GM18508 (cell line): ENCODE data around the gene ORC3.
"Not testable (repeated sequence)": the region's sequence is repeated elsewhere in the genome, so short reads cannot be mapped to it uniquely, and the experiment has no call there.

Experiments used
- ATAC-seq: cut with Tn5 transposase; IDR thresholded peaks from one replicate; pipeline ENCODE4 v1.9.1; 2021; ENCODE audit warnings: moderate number of reproducible peaks; ENCODE audit not compliant: insufficient read depth, unreplicated experiment

The ORC3 gene

DNA sequence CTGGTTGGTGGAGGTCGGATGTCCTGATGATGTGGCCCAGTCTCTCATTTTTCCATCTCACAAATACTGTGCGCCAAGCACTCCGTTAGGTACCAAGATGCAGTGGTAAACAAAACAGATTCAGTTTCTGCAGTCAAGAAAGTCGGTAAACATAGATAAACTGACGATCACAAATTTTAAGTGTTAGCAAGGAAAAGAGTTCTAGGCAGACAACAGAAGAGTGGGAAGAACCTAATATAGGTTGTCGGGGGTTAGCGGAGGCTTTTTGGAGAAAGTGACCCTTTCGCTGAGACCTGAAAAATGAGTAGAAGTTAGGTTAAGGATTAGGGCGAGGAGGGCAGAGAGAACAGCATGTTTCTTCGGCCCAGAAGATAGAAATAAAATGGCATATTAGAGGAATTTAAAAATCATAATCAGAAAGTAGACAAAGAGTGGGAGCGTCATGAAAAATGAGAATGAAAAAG is 514 bp downstream of the ORC3 start:
- ATAC-seq: no peak

DNA sequence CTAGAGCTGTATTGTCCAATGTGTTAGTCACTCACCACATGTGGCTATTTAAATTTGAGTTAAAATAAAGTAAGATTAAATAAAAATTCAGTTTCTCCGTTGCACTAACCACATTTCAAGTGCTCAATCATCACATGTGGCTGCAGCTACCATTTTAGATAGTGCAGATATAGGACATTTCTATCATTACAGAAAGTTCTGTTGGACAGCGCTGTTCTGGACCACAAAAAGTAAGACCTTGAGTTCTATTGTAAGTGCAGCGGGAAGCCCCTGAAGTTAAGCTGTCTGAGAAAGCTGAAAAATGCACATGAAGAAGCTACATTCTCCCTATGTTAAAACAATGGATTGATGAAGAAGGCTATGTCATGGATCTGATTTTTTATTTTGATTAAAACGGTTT is 1.1 kb downstream of the ORC3 start:
- ATAC-seq: no peak

DNA sequence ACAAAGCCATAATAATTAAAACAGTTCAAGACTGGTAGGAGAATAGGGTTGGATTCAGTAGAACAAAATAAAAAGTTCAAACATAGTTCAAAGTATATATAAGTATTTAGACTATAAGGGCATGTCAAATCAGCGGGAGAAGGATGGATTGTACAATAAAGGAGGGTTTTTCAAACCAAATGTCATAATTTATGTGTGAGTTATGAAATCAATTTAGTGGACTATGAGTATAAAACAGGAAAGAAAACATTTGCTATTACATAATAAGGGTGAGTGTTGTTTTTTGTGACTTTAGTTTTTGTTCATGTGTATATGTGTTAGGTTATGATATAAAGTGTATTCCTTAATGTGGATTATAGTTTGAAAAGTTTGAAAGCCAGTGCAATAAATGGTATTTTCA is 10.6 kb downstream of the ORC3 start:
- no peak for ATAC-seq

DNA sequence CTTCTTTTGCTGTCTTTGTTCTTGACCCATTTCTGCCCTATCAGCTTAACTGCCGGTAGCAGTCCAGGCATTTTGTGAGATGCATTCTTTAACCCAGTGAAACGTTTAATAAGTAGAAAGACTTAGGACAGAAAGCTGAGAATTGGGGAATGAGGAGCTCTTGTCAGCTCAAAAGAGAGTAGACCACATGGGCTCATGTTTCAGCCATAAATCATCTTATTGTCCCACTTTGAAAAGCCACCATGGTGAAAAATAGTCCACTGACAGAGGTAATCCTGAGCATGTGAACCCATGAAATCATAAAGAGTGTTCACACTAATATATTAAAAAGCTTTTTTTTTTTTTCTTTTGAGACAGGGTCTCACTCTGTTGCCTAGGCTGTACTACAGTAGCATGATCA is 16.3 kb downstream of the ORC3 start:
- no peak for ATAC-seq

DNA sequence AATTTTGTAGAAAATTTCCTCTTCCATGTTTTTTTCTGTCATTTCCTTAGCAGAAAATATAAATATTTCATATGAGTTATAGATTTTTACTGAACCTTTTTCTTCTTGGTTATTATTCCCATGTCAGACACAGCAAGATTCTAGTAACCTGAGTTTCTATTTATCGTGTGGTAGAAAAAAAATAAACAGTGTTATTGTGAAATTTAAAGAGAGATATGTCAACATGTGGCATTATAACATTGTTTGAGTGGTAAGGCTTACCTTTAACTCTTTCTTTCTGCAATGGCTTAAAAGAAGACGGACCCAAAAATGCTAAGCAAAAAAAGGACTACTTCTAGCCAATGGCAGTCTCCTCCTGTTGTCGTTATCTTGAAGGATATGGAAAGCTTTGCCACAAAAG is 18.9 kb downstream of the ORC3 start:
- ATAC-seq: no peak

DNA sequence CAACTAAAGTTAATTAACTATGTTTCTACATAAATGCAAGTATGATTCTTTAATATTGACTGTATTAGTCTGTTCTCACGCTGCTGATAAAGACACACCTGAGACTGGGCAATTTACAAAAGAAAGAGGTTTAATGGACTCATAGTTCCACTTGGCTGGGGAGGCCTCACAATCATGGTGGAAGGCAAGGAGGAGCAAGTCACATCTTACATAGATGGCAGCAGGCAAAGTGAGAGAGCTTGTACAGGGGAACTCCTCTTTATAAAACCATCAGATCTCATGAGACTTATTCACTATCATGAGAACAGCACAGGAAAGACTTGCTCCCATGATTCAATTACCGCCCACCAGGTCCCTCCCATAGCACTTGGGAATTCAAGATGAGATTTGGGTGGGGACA is 23.1 kb downstream of the ORC3 start:
- not testable (repeated sequence) for ATAC-seq

DNA sequence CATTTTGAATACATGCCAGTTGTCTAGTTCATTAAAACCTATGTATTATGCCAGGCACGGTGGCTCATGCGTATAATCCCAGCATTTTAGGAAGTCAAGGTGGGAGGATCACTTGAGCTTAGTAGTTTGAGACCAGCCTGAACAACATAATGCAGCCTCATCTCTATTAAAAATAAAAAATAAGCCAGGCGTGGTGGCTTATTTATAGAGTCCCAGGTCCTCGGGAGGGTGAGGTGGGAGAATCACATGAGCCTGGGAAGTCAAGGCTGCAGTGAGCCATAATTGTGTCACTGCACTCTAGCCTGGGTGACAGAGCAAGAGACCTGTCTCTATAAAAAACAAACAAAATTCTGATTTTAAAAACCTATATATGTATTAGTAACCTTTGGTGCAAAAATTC is 27.5 kb downstream of the ORC3 start:
- no peak for ATAC-seq

DNA sequence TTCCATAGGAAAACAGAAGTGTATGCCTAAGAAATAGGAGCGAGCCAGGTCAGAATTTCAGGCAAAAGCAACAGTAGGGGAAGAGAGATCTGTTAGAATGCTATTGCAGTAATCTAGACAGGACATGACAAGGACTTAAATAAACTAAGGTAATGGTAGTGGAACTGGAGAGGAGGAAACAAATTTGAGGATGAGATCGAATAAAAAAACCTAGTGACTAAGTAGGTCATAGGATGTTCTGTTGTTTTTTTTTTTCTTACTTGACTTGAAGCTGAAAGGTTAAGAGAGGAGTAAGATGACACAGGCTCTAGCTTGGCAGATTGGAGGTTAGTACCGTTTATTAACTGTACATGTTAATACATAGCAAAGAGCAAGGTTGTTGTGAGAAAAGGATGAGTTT is 28.6 kb downstream of the ORC3 start:
- no peak for ATAC-seq

DNA sequence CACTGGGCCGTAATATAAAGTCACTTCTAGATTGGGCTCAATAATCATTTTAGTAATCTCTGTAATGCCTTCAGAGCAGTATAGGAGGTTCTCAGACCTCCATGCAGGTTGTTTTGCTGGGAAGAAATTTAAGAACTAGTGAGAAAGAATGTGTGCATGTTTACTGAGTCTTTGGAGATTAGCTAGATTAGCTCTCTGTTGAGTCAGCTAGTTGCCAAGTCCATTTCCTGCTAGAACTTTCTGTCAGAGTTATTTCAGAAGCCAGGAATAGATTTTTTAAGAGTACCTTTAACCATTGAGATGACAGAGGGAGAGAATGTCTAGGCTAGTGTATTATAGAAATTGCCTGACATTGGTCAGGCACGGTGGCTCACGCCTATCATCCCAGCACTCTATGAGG is 33.3 kb downstream of the ORC3 start:
- no peak for ATAC-seq

DNA sequence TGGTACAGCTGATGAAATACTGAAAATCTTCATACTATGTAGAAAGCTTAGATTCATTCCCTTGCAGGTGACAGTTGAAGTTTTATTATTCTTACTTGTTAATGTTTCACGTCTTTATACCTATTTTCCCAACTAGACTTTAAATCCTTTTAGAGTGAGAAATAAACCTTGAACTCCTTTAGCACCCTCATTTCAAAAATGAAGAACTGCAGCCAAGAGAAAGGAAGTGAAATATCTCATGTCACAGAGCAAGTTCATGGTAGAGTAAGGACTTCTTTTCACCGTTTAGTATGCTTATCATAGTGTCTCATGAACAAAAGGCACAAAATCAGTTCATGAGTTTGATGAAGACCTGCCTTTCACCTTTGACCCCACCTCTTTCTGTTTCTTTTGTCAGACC is 38.5 kb downstream of the ORC3 start:
- ATAC-seq: no peak

DNA sequence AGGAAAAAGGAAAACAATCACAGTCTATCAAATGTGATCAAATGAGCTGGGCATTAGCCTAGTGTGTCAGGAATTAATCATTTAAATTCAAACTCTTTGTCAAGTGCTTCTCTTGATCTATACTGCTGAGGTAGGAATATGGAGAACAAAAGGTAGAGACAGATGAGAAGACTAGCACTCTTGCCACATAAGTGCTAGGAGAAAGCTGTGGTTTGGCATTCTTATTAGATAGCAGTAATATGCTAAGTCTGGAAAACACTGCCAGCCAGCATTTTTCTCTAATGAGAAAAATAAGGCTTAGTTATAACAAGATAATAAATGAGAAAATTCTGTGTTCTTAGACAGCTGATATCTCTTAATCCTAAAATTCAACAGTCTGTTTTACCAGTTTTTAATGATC is 38.9 kb downstream of the ORC3 start:
- no peak for ATAC-seq

DNA sequence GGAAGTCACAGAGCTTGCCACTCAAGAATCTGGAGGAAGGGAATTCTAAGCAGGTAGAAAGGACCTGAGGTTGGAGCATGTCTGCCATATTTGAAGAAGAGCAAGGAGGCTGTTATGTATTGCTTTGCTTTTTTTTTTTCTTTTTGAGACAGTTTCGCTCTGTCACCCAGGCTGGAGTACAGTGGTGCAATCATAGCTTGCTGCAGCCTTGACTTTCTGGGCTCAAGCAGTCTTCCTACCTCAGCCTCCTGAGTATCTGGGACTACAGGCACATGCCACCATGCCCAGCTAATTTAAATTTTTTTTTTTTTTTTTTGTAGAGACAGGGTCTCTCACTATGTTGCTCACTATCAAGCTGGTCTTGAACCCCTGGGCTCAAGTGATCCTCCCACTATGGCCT is 40.8 kb downstream of the ORC3 start:
- ATAC-seq: no peak

DNA sequence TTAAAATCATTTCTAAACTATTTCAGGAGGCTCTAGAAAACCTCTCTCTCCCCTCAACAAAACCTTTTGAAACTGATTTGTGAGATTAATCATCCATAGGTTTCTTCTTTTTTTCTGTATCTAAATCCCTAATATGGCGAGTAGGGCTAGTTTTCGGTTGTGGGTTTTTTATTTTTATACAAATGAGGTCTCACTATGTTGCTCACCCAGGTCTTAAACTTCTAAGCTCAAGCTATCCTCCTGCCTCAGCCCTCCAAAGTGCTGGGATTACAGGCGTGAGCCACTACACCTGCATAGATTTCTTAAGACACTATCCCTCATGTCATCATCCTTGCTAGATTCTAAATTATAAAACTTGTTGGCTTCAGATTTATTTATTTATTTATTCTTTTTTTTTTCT is 43.9 kb downstream of the ORC3 start:
- no peak for ATAC-seq

DNA sequence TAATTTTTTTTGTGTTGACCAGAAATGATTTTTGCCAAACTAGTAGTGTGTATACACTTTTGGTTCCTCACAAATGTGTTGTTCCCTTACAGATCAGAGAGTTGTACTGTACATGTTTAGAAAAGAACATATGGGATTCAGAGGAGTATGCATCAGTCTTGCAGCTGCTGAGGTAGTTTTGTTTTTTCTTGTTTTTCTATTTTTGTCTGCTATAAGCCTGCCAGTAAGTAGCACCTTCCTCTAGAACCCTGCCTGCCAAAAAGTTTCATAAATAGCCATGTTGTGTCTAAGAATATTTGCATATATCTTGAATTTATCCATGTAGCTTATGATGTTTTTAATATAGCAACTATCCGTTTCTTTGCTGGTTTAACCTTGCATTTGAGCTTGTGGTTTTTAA is 46.4 kb downstream of the ORC3 start:
- ATAC-seq: no peak

DNA sequence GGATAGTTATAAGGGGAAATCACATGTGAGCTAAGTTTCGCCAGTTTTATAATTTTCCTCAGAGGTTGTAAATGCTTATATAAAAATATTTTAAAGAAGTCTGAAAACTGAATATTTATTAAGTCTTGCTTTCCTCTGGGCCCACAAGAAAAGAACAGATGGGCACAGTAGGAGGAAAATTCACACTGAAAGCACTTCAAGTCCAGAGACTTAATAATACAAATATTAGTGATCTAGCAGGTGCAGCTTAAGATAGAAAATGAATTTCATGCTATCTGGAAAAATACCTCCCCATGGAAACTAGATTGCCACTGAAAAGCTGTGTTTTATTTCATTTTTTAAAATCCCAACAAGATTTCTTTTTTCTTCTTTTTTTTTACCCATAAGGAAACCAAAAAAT is 47.2 kb downstream of the ORC3 start:
- ATAC-seq: no peak

DNA sequence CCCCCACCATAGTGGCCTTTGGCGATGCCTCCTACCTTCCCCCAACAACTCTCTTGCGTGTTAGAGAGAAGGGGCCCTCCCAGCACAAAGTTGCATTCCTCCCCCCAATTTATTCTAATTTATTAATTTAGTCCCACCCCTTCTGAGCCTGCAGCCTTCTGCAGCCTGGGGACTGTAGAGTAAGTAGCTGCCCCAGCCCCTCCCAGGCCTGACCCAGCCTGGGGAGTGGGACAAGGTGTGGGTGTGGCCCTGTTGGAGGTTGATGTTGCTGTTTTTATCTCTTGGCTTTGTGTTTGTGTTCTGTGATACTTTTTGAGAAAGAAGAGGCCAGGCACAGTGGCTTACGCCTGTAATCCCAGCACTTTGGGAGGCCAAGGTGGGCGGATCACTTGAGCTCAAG is 49.4 kb downstream of the ORC3 start:
- ATAC-seq: no peak

DNA sequence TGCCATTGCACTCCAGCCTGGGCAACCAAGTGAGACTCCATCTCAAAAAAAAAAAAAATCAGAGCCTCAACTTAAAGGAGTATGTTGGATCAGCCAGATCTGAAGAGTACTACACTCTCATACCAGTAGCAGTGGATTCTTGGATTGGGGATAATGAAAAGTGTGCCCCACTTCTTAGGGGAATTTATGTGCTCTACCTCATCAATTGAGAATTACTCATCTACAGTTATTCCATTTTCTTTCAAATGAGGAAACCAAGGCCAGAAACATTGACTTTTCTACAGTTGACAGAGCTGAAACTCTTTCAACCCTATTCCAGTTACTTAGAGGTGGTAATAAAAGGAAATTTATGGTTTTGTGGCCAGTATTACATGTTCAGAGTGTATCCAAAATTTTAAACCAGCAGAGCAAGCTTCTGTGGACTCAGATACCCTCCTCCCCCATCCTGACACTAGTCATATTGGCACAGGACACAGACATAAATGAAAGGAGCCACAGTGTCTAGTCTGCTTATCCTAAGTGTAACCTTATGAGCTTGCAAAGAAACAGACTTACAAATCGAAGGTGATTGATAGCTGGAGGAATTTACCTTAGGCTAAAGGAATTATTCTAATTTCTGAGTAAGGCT is 51.2 kb downstream of the ORC3 start:
- no peak for ATAC-seq

DNA sequence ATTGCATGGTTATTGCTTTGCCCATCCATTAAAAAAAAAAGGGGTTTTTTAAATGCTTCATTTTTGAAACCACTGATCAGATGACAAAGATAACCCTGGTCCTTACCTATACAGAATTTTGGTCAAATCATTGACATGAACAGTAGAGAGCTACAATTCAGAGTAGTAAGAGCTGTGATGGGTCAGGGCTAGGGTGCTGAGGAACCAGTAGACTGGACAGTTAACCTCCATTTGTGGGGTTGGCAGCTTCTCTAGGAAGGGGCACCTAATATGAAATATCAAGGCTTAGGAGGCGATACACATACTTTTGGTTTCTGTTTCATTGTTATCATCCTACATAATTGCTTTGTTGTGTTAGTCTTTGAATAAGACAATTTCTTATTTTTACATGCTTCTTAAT is 55.1 kb downstream of the ORC3 start:
- no peak for ATAC-seq

DNA sequence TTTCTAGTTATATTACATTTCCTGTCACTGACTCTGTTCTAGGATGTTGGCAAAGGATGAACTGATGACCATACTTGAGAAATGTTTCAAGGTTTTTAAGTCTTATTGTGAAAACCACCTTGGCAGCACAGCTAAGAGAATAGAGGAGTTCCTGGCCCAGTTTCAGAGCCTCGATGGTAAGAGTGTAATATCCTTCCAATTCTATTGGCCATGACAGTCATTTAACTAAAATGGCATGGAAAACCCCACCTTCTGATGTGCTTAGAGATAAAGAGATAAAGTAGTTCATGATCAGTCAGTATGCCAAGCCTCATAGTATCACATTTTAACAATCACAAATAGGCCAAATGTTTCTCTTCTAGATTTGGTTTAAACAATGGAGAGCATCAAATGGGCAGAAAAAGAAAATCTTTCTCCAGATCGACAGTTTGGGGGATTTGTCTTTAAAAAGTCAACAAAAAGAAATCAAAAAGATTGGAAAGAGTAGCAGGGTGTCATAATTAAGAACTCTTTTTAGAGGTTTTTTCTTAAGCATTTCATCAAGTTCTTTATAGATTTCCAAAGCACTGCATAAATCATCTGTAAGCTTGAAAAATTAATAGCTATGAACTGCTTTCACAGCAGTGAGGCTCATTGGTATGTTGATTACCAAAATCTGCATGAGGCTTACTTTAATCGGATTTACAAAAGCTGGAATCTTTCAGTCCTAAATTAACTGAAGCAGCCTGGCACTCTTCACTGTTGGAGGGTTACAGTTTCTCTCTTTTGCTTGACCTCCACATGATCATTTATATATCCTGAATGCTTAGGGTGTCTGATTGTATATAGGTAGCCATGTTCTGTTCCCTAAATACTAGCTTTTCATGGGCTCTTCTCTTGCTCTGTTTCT is 63.4 kb downstream of the ORC3 start:
- no peak for ATAC-seq

DNA sequence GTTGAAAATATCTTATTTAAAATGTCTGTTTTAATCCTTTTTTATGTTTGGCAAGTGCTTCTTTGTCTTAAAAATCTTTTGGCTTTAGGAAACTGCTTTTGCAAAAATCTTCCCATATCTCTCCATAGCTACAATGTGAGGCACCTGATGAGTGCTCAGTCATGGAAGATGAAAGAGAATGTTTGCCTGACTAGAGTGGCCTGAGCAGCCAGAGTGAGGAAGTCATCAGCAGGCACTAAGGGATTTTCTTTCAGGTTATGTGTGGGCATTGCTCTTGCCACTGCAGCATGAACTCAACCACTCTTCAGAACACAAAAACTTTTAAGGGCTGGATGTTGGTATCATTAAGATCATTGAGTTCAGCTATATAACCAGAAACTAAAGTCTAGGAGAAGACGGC is 64.2 kb downstream of the ORC3 start:
- ATAC-seq: no peak

DNA sequence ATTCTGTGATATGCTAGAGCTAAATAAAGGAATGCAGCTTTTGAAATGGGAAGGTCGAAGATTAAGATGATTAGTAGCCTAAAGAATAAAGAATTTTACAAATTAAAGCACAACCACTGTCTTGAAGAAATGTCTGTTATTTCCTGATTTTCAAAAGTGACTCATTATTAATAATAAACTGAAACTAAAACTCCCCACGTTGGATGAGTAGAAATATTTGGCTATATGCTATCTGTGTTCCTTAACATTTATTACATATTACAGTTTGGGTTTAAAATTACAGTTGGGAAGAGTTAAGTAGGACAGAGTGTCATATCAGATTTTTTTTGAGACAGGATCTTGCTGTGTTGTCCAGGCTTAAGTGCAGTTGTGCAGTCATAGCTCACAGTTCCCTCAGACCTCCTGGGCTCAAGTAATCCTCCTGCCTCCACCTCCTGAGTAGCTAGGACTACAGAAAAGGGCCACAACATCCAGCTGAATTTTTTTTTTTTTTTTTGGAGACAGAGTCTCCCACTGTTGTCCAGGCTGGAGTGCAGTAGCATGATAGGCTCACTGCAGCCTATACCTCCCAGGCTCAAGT is 65.0 kb downstream of the ORC3 start:
- ATAC-seq: no peak

DNA sequence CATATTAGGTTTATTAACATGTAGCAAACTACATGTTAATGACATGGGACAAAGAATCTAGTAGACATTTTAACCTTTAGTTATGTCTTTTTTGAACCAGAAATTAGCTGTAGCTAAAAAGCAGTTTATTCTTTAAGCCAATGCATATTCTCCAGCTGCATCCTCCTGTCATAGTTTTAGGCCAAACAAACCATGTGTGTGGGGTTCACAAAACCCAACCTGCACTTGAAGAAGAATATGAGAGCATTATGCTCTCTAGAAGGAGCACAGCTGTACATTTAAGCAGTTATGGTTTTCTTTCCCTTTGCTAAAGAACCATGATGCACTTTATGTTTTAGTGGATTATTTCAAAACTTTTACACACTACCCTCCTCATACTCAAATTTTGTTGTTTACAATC is 65.9 kb downstream of the ORC3 start:
- ATAC-seq: no peak
